ENCODE data around the gene ITPR1. TPM values are rescaled to one million over a fixed set of nuclear protein-coding genes. Genes with fewer than 3 reads are reported as not detected.

Gene ITPR1
- total RNA-seq, 1 experiment from 2014 or later, result 11.3 TPM

- CTCF ChIA-PET, result no interaction called here
- Histone ChIP-seq H2AFZ (no peak overlapping the region), H3K4me3 (no peak overlapping the region), H3K4me1 (replicated peaks; ENCODE audit: insufficient read depth) (peaks cover 14% of the 10 kb centered on the region), H3K4me2 (no peak overlapping the region), H3K27me3 (ENCODE audit: insufficient read depth, low read depth) (no peaks in the 10 kb centered on the region), H3K9me2 (ENCODE audit: insufficient read depth) (no peaks in the 10 kb centered on the region; the same call in 1 of the 2 replicates), H4K20me1 (ENCODE audit: insufficient read depth) (no peaks in the 10 kb centered on the region), H3K27ac (no peak overlapping the region), H3K36me3 (ENCODE audit: low read depth) (no peaks in the 10 kb centered on the region), H3K79me2 (ENCODE audit: low read depth) (no peaks in the 10 kb centered on the region), H3F3A (ENCODE audit: insufficient read depth, low read depth) (no peaks in the 10 kb centered on the region; the same call in 1 of the 2 replicates), H3K9me3 (ENCODE audit: insufficient read depth, low read depth) (no peaks in the 10 kb centered on the region)
- intact Hi-C loops (cut with micrococcal nuclease; ENCODE audit: unreplicated experiment), result no loop called here
- POLR2A ChIA-PET (ENCODE audit: unreplicated experiment), result no interaction called here
- BruUV-seq (replicated peaks), result no TSS peak
- no peak for TF ChIP-seq CTCF (conservative IDR thresholded peaks at IDR 0.05)
- no peak for TF ChIP-seq EZH2 (IDR thresholded peaks at IDR 0.05; ENCODE audit: low read depth)
- no peak for DNase-seq
Measured at GRCh38 chr3:4849739-4850138, 356.6 kb downstream of the ITPR1 start.

GRCh38 chr3:4850211-4850927, 357.2 kb downstream of the ITPR1 start:
- intact Hi-C loops (cut with micrococcal nuclease; ENCODE audit: unreplicated experiment), result no loop called here
- no peaks in the 10 kb centered on the region; the same call in 1 of the 2 replicates for H3K9me2 ChIP-seq (ENCODE audit: insufficient read depth)
- H3K27ac ChIP-seq, result no peak overlapping the region
- no TSS peak for BruUV-seq (replicated peaks)
- H3K4me3 ChIP-seq, result no peak overlapping the region
- no peak for TF ChIP-seq EZH2 (IDR thresholded peaks at IDR 0.05; ENCODE audit: low read depth)
- TF ChIP-seq CTCF (conservative IDR thresholded peaks at IDR 0.05), result no peak
- CTCF ChIA-PET, result no interaction called here
- H3F3A ChIP-seq (ENCODE audit: insufficient read depth, low read depth), result no peaks in the 10 kb centered on the region; the same call in 1 of the 2 replicates
- H2AFZ ChIP-seq, result no peak overlapping the region
- no peaks in the 10 kb centered on the region for H3K9me3 ChIP-seq (ENCODE audit: insufficient read depth, low read depth)
- H3K79me2 ChIP-seq (ENCODE audit: low read depth), result no peaks in the 10 kb centered on the region
- POLR2A ChIA-PET (ENCODE audit: unreplicated experiment), result no interaction called here
- H4K20me1 ChIP-seq (ENCODE audit: insufficient read depth), result no peaks in the 10 kb centered on the region
- H3K4me2 ChIP-seq, result no peak overlapping the region
- H3K4me1 ChIP-seq (replicated peaks; ENCODE audit: insufficient read depth), result peaks cover 14% of the 10 kb centered on the region
- H3K27me3 ChIP-seq (ENCODE audit: insufficient read depth, low read depth), result no peaks in the 10 kb centered on the region
- H3K36me3 ChIP-seq (ENCODE audit: low read depth), result no peaks in the 10 kb centered on the region
- DNase-seq, result no peak

GRCh38 chr3:4850928-4851265, 357.7 kb downstream of the ITPR1 start:
- H3K79me2 ChIP-seq (ENCODE audit: low read depth), result no peaks in the 10 kb centered on the region
- CTCF ChIA-PET, result no interaction called here
- intact Hi-C loops (cut with micrococcal nuclease; ENCODE audit: unreplicated experiment), result no loop called here
- H3K4me1 ChIP-seq (replicated peaks; ENCODE audit: insufficient read depth), result peaks cover 14% of the 10 kb centered on the region
- H4K20me1 ChIP-seq (ENCODE audit: insufficient read depth), result no peaks in the 10 kb centered on the region
- H3K27me3 ChIP-seq (ENCODE audit: insufficient read depth, low read depth), result no peaks in the 10 kb centered on the region
- no TSS peak for BruUV-seq (replicated peaks)
- H3K4me2 ChIP-seq, result no peak overlapping the region
- DNase-seq, result no peak
- H3K27ac ChIP-seq, result no peak overlapping the region
- POLR2A ChIA-PET (ENCODE audit: unreplicated experiment), result no interaction called here
- H2AFZ ChIP-seq, result no peak overlapping the region
- no peaks in the 10 kb centered on the region for H3K36me3 ChIP-seq (ENCODE audit: low read depth)
- TF ChIP-seq CTCF (conservative IDR thresholded peaks at IDR 0.05), result no peak
- TF ChIP-seq EZH2 (IDR thresholded peaks at IDR 0.05; ENCODE audit: low read depth), result no peak
- no peaks in the 10 kb centered on the region; the same call in 1 of the 2 replicates for H3F3A ChIP-seq (ENCODE audit: insufficient read depth, low read depth)
- H3K4me3 ChIP-seq, result no peak overlapping the region
- no peaks in the 10 kb centered on the region for H3K9me3 ChIP-seq (ENCODE audit: insufficient read depth, low read depth)
- H3K9me2 ChIP-seq (ENCODE audit: insufficient read depth), result no peaks in the 10 kb centered on the region; the same call in 1 of the 2 replicates

Data from PC-9 (cell line).